Smooth muscle cell (in vitro differentiated cells): ENCODE measurements around the gene MACROD1. TPM values are rescaled to one million over a fixed set of nuclear protein-coding genes. Genes with fewer than 3 reads are reported as not detected.
"Not testable (repeated sequence)": the region's sequence is repeated elsewhere in the genome, so short reads cannot be mapped to it uniquely, and the experiment has no call there.

ENCODE experiments used
- DNase-seq: peaks from one replicate; lab custom pipeline; 2025; ENCODE audit not compliant: unreplicated experiment; lab: John Stamatoyannopoulos, UW
- H2AFZ ChIP-seq: fragments of 200-600 bp; sonication (generic); 2 replicates; pipeline ENCODE4 v1.6.0; 2016; ENCODE audit warnings: antibody characterized with exemption, low read depth, mild to moderate bottlenecking
- H3F3A ChIP-seq: fragments of 200-600 bp; sonication (generic); 2 replicates; pipeline ENCODE4 v1.6.0; 2017; ENCODE audit warnings: antibody characterized with exemption, low read depth
- H3K27ac ChIP-seq: fragments of 200-600 bp; sonication (generic); 2 replicates; pipeline ENCODE4 v1.5.1; 2016; ENCODE audit warnings: low read depth, mild to moderate bottlenecking
- H3K27me3 ChIP-seq: fragments of 200-600 bp; sonication (generic); 2 replicates; pipeline ENCODE4 v1.6.1; 2016; ENCODE audit warnings: low read depth, mild to moderate bottlenecking
- H3K36me3 ChIP-seq: fragments of 200-600 bp; sonication (generic); 2 replicates; pipeline ENCODE4 v1.5.1; 2016; ENCODE audit warnings: low read depth
- H3K4me1 ChIP-seq: fragments of 200-600 bp; sonication (generic); 2 replicates; pipeline ENCODE4 v1.5.1; 2016; ENCODE audit warnings: low read depth
- H3K4me2 ChIP-seq: fragments of 200-600 bp; sonication (generic); 2 replicates; pipeline ENCODE4 v1.6.0; 2016; ENCODE audit warnings: mild to moderate bottlenecking
- H3K4me3 ChIP-seq: fragments of 200-600 bp; sonication (generic); 2 replicates; pipeline ENCODE4 v1.5.1; 2016; ENCODE audit warnings: mild to moderate bottlenecking
- H3K79me2 ChIP-seq: fragments of 200-600 bp; sonication (generic); 2 replicates; pipeline ENCODE4 v1.6.0; 2016; ENCODE audit warnings: low read depth, mild to moderate bottlenecking
- H3K9ac ChIP-seq: fragments of 200-600 bp; sonication (generic); 2 replicates; pipeline ENCODE4 v1.6.0; 2016; ENCODE audit warnings: low read depth
- H3K9me3 ChIP-seq: fragments of 200-600 bp; sonication (generic); replicated peaks from 2 replicates; pipeline ENCODE4 v1.5.1; 2016; ENCODE audit warnings: low read depth
- H4K20me1 ChIP-seq: fragments of 200-600 bp; sonication (generic); 2 replicates; pipeline ENCODE4 v1.6.0; 2016; ENCODE audit warnings: low read depth
- WGBS: methylation state at CpG from one replicate; pipeline ENCODE4 v1.1.7; 2016; ENCODE audit warnings: low lambda C conversion rate; 5-methylcytosine and 5-hydroxymethylcytosine counted together
- polyA plus RNA-seq: library from polyadenylated mRNA; unstranded; fragments of >200 nt; fragmentation: Nextera tagmentation; extraction: Ambion mirVana; gene quantifications from 2 replicates; pipeline ENCODE4 v1.2.1, GENCODE V29; 2016
- total RNA-seq: library from RNA; depleted of rRNA; stranded (reverse); fragments of >200 nt; gene quantifications from 2 replicates; pipeline ENCODE4 v1.2.3, GENCODE V29; 2014
- TF ChIP-seq, protein P1 (sequence below): fragments of 200-600 bp; sonication (generic); IDR thresholded peaks from 2 replicates; pipeline ENCODE4 v1.5.1; 2017; ENCODE audit warnings: borderline replicate concordance, mild to moderate bottlenecking, antibody characterized with exemption; ENCODE audit not compliant: insufficient read depth, poor library complexity, severe bottlenecking

MACROD1 gene
- total and polyA plus RNA-seq, 2 experiments from 2014 or later = 9.2 to 32.6 TPM

DNA sequence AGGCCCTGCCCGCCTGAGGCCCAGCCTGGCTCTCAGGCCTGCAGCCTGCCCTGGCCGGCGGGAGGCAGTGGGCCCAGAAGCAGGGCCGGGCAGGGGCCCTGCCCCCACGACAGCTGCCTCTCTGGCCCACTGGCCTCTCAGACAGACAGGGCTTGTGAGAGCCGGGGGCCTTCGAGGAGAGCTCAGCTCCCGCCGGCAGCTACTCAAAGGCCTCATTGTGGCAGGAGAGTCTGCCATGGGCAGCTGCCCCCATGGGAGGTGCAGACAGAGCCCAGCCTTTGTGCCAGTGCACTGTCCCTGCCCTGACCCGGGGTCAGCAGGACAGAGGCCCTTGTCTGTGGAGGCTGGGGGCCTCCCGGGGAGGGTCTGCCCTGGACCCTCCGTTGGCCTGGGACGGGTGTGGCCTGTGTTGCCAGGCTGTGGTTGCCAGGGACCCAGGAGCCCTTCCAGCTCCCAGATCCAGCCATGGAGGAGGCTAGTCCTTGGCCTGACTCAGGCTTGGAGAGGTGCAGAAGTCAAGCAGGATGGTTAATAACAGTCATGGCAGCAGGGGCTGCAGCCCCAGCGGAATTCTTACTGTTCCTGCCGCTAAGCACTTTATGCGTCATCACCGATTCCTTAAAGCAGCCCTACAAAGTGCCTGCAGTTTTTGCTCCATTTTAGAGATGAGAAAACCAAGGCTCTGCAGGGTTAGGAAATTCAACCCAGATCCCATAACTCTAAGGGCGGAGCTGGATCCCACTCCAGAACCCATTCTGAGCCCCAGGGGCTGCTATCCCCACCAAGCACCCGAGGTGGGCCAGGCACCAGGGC, 117.7 kb downstream of the MACROD1 start:
- H3K27me3 ChIP-seq = no peaks in the 10 kb centered on the region
- DNase-seq = no peak
- no peaks in the 10 kb centered on the region for H3K79me2 ChIP-seq
- H3K4me2 ChIP-seq = no peak overlapping the region
- no peaks in the 10 kb centered on the region for H3F3A ChIP-seq
- no peaks in the 10 kb centered on the region for H3K36me3 ChIP-seq
- no peaks in the 10 kb centered on the region for H3K9me3 ChIP-seq
- 80% methylated on average over 19 of the region's 19 CpGs for whole genome bisulfite sequencing
- no peak overlapping the region for H3K27ac ChIP-seq
- TF ChIP-seq, protein P1, sequence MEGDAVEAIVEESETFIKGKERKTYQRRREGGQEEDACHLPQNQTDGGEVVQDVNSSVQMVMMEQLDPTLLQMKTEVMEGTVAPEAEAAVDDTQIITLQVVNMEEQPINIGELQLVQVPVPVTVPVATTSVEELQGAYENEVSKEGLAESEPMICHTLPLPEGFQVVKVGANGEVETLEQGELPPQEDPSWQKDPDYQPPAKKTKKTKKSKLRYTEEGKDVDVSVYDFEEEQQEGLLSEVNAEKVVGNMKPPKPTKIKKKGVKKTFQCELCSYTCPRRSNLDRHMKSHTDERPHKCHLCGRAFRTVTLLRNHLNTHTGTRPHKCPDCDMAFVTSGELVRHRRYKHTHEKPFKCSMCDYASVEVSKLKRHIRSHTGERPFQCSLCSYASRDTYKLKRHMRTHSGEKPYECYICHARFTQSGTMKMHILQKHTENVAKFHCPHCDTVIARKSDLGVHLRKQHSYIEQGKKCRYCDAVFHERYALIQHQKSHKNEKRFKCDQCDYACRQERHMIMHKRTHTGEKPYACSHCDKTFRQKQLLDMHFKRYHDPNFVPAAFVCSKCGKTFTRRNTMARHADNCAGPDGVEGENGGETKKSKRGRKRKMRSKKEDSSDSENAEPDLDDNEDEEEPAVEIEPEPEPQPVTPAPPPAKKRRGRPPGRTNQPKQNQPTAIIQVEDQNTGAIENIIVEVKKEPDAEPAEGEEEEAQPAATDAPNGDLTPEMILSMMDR = no peak
- no peak overlapping the region for H3K4me3 ChIP-seq
- no peak overlapping the region for H2AFZ ChIP-seq
- H4K20me1 ChIP-seq = peaks cover 1% of the 10 kb centered on the region
- peaks cover 7% of the 10 kb centered on the region for H3K4me1 ChIP-seq
- H3K9ac ChIP-seq = no peak overlapping the region

DNA sequence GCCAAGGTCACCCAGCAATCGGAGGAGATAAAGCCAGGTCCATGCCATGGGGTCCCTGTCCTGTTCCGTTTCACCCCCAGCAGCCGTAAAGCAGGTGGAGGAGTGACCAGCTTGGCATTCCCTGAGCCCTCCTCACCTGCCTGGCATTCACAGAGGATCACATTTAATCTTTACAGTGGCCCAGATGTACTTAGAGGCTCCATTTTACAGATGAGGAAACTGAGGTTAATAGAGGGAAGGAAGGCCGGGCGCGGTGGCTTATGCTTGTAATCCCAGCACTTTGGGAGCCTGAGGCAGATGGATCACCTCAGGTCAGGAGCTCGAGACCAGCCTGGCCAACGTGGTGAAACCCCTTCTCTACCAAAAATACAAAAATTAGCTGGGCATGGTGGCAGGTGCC, 118.5 kb downstream of the MACROD1 start:
- H3K4me2 ChIP-seq, H3K4me3 ChIP-seq, H4K20me1 ChIP-seq, H3F3A ChIP-seq, H3K27ac ChIP-seq, DNase-seq, H3K4me1 ChIP-seq, H3K79me2 ChIP-seq, H3K9ac ChIP-seq, H3K36me3 ChIP-seq, H3K27me3 ChIP-seq, H3K9me3 ChIP-seq, H2AFZ ChIP-seq: not testable (repeated sequence)
- WGBS = 95% methylated on average over 8 of the region's 8 CpGs

DNA sequence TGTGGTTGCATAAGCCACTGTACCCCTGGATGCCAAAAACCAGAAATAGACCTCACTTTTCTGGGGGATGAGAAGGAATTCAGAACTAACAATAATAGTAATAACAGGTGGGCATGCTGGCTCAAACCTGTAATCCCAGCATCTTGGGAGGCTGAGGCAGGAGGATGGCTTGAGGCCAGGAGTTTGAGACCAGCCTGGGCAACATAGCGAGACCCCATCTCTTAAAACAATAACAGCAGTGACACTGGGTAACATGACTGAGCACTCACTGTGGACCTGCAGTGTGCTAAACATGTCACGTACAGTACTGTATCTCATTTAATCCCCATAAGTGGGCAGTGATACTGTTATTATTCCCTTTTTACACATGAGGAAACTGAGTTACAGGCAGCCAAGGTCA, 120.2 kb downstream of the MACROD1 start:
- TF ChIP-seq, protein P1 = no peak
- Histone ChIP-seq H3K27me3 (no peaks in the 10 kb centered on the region), H3K4me2 (no peak overlapping the region), H3K79me2 (no peaks in the 10 kb centered on the region), H3K9ac (no peak overlapping the region), H3K9me3 (no peaks in the 10 kb centered on the region), H2AFZ (no peak overlapping the region), H3K36me3 (no peaks in the 10 kb centered on the region), H4K20me1 (peaks cover 4% of the 10 kb centered on the region), H3F3A (no peaks in the 10 kb centered on the region), H3K4me1 (peaks cover 10% of the 10 kb centered on the region), H3K4me3 (no peak overlapping the region), H3K27ac (no peak overlapping the region)
- 96% methylated on average over 2 of the region's 2 CpGs for WGBS
- DNase-seq = no peak

DNA sequence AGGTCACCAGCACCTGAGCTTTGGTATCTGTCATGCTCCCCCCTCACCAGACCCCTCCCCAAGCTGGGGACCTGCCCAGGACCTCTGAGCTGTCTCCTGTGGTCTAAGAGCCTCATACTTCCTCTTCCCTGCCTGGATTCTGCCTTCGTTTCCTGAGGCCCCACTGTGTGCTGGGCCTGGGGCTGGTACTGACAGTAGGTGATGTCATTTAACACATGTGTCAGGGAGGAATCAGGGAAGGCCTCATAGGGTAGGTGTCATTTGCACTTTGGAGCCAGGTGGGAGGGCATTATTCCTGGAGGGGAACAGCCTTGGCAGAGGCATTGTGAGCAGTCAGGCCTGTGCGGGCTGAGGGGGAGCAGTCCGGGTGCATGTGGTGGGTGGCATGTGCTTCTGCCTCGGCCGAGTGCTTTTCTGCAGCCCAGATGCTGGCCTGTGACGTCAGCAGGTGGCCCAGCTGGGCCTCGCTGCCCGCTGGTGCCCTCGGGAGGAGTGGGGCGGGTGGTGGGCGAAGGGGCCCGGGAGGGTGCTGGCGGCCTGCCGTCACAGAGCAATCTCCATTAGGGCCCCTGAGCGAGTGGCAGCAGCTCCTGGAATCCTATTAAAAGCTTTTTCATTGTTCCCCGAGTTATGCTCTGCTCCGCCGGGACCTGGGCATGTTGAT, 121.1 kb downstream of the MACROD1 start:
- WGBS = 91% methylated on average over 12 of the region's 18 CpGs
- peaks cover 10% of the 10 kb centered on the region for H3K4me1 ChIP-seq
- peaks cover 13% of the 10 kb centered on the region for H4K20me1 ChIP-seq
- no peak overlapping the region for H3K4me3 ChIP-seq
- TF ChIP-seq, protein P1 = no peak
- no peaks in the 10 kb centered on the region for H3K36me3 ChIP-seq
- peaks cover 4% of the 10 kb centered on the region for H3K27me3 ChIP-seq
- no peaks in the 10 kb centered on the region for H3K9me3 ChIP-seq
- H2AFZ ChIP-seq = no peak overlapping the region
- H3K9ac ChIP-seq = no peak overlapping the region
- no peak overlapping the region for H3K4me2 ChIP-seq
- no peaks in the 10 kb centered on the region for H3K79me2 ChIP-seq
- DNase-seq = no peak
- no peak overlapping the region for H3K27ac ChIP-seq
- no peaks in the 10 kb centered on the region for H3F3A ChIP-seq
